ENCODE results near the gene TFR2.

Gene TFR2

DNA sequence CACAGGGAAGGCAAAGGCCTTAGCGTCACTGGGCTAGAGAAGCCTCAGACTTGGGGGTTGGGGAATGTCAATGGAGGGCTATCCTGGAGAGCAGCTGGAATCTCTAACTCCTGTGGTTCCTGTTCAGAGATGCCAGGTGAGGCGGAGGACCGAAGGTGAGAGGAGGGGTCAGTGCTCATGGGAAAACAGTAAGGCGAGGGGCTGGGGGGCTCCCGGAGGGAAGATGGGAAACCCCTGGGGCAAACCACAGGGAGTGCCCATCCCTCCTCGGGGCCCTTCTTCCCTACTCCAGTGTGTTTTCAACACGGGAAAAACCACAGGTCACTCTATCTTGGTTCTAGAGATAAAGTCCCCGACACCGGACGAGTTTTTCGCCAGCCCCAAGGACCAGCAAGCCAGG lies 58.7 kb downstream of the TFR2 start:
- intact Hi-C loops (cut with DNase I; ENCODE audit: low total_unique reads): no loop called here
- no peaks in the 10 kb centered on the region for H3K9me3 ChIP-seq
- TF ChIP-seq, protein P1, sequence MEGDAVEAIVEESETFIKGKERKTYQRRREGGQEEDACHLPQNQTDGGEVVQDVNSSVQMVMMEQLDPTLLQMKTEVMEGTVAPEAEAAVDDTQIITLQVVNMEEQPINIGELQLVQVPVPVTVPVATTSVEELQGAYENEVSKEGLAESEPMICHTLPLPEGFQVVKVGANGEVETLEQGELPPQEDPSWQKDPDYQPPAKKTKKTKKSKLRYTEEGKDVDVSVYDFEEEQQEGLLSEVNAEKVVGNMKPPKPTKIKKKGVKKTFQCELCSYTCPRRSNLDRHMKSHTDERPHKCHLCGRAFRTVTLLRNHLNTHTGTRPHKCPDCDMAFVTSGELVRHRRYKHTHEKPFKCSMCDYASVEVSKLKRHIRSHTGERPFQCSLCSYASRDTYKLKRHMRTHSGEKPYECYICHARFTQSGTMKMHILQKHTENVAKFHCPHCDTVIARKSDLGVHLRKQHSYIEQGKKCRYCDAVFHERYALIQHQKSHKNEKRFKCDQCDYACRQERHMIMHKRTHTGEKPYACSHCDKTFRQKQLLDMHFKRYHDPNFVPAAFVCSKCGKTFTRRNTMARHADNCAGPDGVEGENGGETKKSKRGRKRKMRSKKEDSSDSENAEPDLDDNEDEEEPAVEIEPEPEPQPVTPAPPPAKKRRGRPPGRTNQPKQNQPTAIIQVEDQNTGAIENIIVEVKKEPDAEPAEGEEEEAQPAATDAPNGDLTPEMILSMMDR (IDR thresholded peaks at IDR 0.05): no peak
- no peak overlapping the region for H3K4me3 ChIP-seq
- peaks cover 0 to 47% (median 26%) of the 10 kb centered on the region in 4 donors for H3K4me1 ChIP-seq
- H3K36me3 ChIP-seq: peaks cover 44 to 50% (median 47%) of the 10 kb centered on the region in 3 donors
- H3K27ac ChIP-seq: no peak overlapping the region
- no peak for DNase-seq
- H3K27me3 ChIP-seq: no peaks in the 10 kb centered on the region

DNA sequence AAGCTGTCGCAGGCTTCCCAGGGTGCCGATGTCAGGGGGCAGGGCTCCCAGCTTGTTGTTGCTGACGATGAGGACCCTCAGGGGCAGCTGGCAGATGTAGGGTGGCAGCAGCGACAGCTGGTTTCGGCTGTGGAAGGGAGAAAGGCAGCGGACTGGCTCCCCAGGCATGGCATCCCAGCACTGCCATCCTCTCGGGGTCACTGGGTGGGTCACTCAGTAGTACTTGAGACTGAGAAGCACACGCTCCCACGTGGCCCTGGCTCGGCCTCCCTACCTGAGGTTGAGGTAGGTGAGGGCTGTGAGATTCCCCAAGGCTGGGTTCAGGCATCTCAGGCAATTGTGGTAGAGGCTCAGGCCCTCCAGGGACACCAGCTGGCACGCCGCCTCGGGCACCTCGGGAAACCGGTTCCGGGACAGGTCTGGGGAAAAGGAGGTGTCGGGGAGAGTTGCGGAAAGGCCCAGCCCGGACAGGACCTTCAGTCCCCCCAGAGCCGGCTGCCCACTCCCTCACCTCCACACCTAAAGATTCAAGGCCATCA lies 59.2 kb downstream of the TFR2 start:
- H3K27ac ChIP-seq: no peak overlapping the region
- DNase-seq: no peak
- no peaks in the 10 kb centered on the region for H3K27me3 ChIP-seq
- intact Hi-C loops (cut with DNase I; ENCODE audit: low total_unique reads): no loop called here
- H3K36me3 ChIP-seq: peaks cover 50 to 55% (median 52%) of the 10 kb centered on the region in 3 donors
- no peaks in the 10 kb centered on the region for H3K9me3 ChIP-seq
- H3K4me1 ChIP-seq: peaks cover 0 to 43% (median 24%) of the 10 kb centered on the region in 4 donors
- TF ChIP-seq, protein P1 (IDR thresholded peaks at IDR 0.05): no peak
- no peak overlapping the region for H3K4me3 ChIP-seq

DNA sequence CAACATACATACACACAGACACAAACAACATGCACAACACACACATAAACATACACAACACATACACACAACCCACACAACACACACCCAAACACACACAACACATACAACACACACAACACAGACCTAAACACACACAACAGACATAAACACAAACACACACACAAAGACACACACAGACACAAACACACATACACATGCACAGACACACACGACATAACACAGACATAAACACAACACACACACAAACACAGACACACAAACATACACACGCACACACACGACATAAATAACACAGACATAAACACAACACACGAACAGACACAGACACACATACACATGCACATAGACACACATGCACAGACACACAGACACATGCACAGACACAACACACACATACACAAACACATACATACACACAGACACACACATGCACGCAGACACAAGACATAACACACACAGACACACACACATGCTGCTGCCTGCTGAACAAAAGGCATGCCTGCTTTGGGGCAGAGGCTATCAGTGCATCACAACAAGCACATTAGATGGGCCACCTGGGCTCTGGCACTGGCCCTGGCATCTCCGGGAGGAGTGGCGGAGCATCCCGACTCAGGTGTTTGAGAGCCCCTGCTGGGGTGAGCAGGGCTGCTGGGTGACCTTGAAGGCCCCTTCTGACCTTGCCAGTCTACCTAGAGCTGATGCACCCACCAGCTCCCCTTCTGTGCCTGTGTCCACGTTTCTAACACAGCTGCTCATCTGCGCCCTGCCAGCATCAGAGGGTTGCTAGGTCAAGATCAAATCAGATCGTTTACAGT lies 60.7 kb downstream of the TFR2 start:
- Histone ChIP-seq H3K27me3 (no peaks in the 10 kb centered on the region), H3K27ac (no peak overlapping the region), H3K9me3 (no peaks in the 10 kb centered on the region), H3K4me1 (peaks cover 0 to 42% (median 23%) of the 10 kb centered on the region in 4 donors), H3K36me3 (peaks cover 61 to 70% (median 66%) of the 10 kb centered on the region in 3 donors), H3K4me3 (no peak overlapping the region)
- intact Hi-C loops (cut with DNase I; ENCODE audit: low total_unique reads): no loop called here
- TF ChIP-seq, protein P1 (IDR thresholded peaks at IDR 0.05): no peak
- no peak for DNase-seq

GRCh38 chr7:100578246-100579183 lies 62.8 kb downstream of the TFR2 start:
- intact Hi-C loops (cut with DNase I; ENCODE audit: low total_unique reads): no loop called here
- DNase-seq: no peak

GRCh38 chr7:100577507-100577906 lies 63.8 kb downstream of the TFR2 start:
- Histone ChIP-seq H3K36me3 (peaks cover 78 to 98% (median 83%) of the 10 kb centered on the region in 3 donors), H3K4me3 (no peak overlapping the region), H3K27me3 (no peaks in the 10 kb centered on the region), H3K27ac (no peak overlapping the region), H3K4me1 (peaks cover 0 to 10% (median under 1%) of the 10 kb centered on the region in 4 donors), H3K9me3 (no peaks in the 10 kb centered on the region)
- TF ChIP-seq, protein P1 (IDR thresholded peaks at IDR 0.05): no peak
- intact Hi-C loops (cut with DNase I; ENCODE audit: low total_unique reads): no loop called here
- DNase-seq: no peak

More at GRCh38 chr7:100578246-100579183, 62.8 kb downstream of the TFR2 start:
- no peak overlapping the region for H3K27ac ChIP-seq
- H3K9me3 ChIP-seq: no peaks in the 10 kb centered on the region
- peaks cover 78 to 91% (median 85%) of the 10 kb centered on the region in 3 donors for H3K36me3 ChIP-seq
- TF ChIP-seq, protein P1 (IDR thresholded peaks at IDR 0.05): no peak
- peaks cover 0 to 21% (median 4%) of the 10 kb centered on the region in 4 donors for H3K4me1 ChIP-seq
- H3K4me3 ChIP-seq: no peak overlapping the region
- no peaks in the 10 kb centered on the region for H3K27me3 ChIP-seq
